Measurements from ENCODE around the gene HEATR1. TPM values are rescaled to one million over a fixed set of nuclear protein-coding genes. Genes with fewer than 3 reads are reported as not detected.

HEATR1 gene
- total RNA-seq, 2 donors from 2014 or later, result 15.3 to 26.6 TPM

DNA sequence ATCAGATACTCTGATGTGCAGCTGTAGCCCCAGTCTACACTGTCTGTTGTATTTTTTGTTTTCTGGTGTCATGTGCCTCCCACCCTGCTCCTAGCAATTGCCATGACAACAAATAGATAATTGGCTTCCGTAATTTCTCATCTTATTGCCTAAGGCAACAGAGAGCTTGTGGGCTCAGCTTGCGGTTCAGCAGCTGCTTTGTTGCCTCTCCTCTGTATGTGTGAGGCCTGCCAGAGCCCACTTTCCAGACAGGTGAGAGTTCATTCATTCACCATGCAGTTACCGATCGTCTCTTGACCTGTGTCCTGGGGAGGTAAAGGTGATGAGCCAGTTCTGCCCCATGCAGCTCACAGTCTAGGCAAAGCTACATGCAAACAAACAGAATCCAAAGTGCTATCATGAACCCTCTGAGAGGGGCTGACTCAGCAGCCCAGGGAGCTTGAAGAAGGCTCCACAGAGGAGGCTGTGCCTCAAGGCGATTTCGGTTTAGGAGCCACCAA, 68.6 kb downstream of the HEATR1 start:
- H3K4me3 ChIP-seq, result no peak overlapping the region
- DNase-seq, result no peak
- no peak overlapping the region for H3K27ac ChIP-seq
- H3K4me1 ChIP-seq, result peaks cover 4% of the 10 kb centered on the region
- no peaks in the 10 kb centered on the region for H3K9me3 ChIP-seq
- no peaks in the 10 kb centered on the region for H3K36me3 ChIP-seq
- no peaks in the 10 kb centered on the region for H3K27me3 ChIP-seq
- TF ChIP-seq CTCF (IDR thresholded peaks at IDR 0.05), result no peak
- intact Hi-C loops (cut with DNase I), result no loop called here
- no peak overlapping the region for H3K9ac ChIP-seq (ENCODE audit: low read depth in 2 of 2, low read length in 2 of 2)

- H3K36me3 ChIP-seq, result no peaks in the 10 kb centered on the region
- DNase-seq, result no peak
- no peak overlapping the region for H3K9ac ChIP-seq (ENCODE audit: low read depth in 2 of 2, low read length in 2 of 2)
- H3K27ac ChIP-seq, result no peak overlapping the region
- intact Hi-C loops (cut with DNase I), result no loop called here
- TF ChIP-seq CTCF (IDR thresholded peaks at IDR 0.05), result no peak
- no peaks in the 10 kb centered on the region for H3K27me3 ChIP-seq
- H3K4me1 ChIP-seq, result peaks cover 4% of the 10 kb centered on the region
- H3K4me3 ChIP-seq, result no peak overlapping the region
- no peaks in the 10 kb centered on the region for H3K9me3 ChIP-seq
These were observed 69.1 kb downstream of the HEATR1 start for GRCh38 chr1:236535190-236535589.

DNA sequence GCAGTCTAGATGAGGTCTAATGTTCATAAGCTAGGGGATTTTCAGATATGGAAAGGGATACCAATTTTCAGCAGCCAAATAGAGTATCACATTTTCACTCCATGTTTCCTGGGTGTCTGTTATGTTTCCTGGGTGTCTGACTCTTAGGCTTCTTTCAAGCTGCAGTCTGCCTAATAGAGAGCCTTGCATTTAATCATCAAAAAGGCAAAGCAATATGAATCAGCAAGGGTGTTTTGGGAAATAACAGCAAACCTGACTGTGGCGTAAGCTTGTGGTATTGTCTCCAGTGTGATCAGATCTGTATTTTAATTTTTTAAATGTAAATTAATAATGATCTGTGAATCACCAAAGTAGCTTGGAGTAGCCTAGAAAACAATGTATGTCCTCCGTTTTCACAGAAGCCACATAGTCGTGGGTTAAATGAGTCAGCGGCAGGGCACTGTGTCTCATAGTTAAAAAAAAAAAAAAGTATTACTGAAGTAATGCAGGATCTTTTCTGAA, 70.1 kb downstream of the HEATR1 start:
- Histone ChIP-seq H3K36me3 (no peaks in the 10 kb centered on the region), H3K27me3 (no peaks in the 10 kb centered on the region), H3K9ac (ENCODE audit: low read depth in 2 of 2, low read length in 2 of 2) (no peak overlapping the region), H3K4me1 (peaks cover 4% of the 10 kb centered on the region), H3K4me3 (no peak overlapping the region), H3K9me3 (no peaks in the 10 kb centered on the region), H3K27ac (no peak overlapping the region)
- intact Hi-C loops (cut with DNase I), result no loop called here
- TF ChIP-seq CTCF (IDR thresholded peaks at IDR 0.05), result no peak
- no peak for DNase-seq

- Histone ChIP-seq H3K36me3 (no peaks in the 10 kb centered on the region), H3K9ac (ENCODE audit: low read depth in 2 of 2, low read length in 2 of 2) (no peak overlapping the region), H3K9me3 (no peaks in the 10 kb centered on the region), H3K4me3 (no peak overlapping the region), H3K4me1 (peaks cover 4% of the 10 kb centered on the region), H3K27ac (no peak overlapping the region), H3K27me3 (no peaks in the 10 kb centered on the region)
- intact Hi-C loops (cut with DNase I), result no loop called here
- no peak for DNase-seq
- no peak for TF ChIP-seq CTCF (IDR thresholded peaks at IDR 0.05)
These were observed 71.5 kb downstream of the HEATR1 start for GRCh38 chr1:236532850-236533249.

DNA sequence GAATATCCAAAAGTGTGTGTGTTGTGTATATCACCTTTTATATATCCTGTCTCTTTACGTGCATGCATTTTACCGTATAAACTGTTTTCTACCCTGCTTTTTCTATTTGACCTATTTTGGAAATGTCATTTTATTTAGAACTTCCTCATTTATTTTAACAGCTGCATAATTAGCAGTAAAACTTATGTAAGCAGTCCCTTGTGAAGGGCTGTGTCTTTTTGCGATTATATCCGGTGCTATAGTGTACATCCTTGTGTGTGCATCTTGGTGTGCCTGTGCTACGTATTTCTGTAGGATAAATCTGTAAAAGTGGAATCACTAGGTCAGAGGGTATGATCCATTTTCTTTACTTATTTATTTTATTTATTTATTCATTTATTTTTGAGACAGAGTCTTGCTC, 73.4 kb downstream of the HEATR1 start:
- Histone ChIP-seq H3K27me3 (no peaks in the 10 kb centered on the region), H3K9me3 (no peaks in the 10 kb centered on the region), H3K36me3 (no peaks in the 10 kb centered on the region), H3K27ac (no peak overlapping the region), H3K4me3 (no peak overlapping the region), H3K9ac (ENCODE audit: low read depth in 2 of 2, low read length in 2 of 2) (no peak overlapping the region), H3K4me1 (peaks cover 4% of the 10 kb centered on the region)
- TF ChIP-seq CTCF (IDR thresholded peaks at IDR 0.05), result no peak
- no peak for DNase-seq
- intact Hi-C loops (cut with DNase I), result no loop called here

Data from colonic mucosa (tissue), 4 donors.